PC-3 (cell line): ENCODE data around the gene GATA3.

Experiments
- CTCF ChIP-seq: fragments of 300-600 bp; sonication (generic); conservative IDR thresholded peaks from 2 replicates; pipeline ENCODE4 v1.5.1; 2017; ENCODE audit warnings: antibody characterized with exemption, low read depth, mild to moderate bottlenecking, low read length
- EZH2 ChIP-seq: fragments of 300-600 bp; sonication (generic); IDR thresholded peaks from one replicate; pipeline ENCODE4 v1.6.1; 2017; ENCODE audit warnings: antibody characterized with exemption, mild to moderate bottlenecking, low read length; ENCODE audit not compliant: unreplicated experiment
- EZH2phosphoT487 ChIP-seq: fragments of 300-600 bp; sonication (generic); IDR thresholded peaks from 2 replicates; pipeline ENCODE4 v1.6.1; 2018; ENCODE audit warnings: mild to moderate bottlenecking, antibody characterized with exemption, low read length, borderline replicate concordance

DNA sequence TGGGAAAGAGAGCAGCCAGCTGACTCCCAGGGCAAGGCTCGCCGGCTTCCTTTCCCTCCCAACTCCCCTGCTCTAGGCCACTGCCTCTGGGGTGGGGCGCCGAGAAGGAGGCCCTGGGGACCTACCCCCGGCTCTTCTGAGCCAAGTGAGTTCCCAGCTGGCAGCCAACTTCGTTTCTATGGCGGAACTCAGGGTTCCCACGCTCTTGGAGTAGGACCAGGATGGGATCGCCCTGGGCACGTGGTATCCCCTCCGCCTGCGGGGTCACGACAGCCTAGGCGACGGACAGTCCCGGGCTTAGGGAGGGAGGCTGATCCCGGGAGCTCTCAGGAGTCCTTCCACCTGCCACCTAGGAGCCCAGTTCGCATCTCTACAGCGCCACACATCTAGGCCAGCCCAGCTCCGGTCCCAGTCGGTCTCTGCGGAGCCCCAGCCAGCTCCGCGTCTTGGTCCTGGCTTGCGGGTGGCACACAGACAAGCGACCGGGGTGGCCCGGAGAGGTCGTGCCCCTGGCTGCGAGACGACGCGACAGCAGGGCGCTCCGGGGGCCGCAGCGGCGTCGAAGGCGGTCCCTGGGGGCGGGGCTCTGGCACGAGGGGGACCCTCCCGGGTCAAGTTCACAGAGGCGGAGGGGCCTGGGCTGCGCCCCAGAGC is 20.5 kb upstream of the GATA3 start:
- no peak for TF ChIP-seq CTCF
- TF ChIP-seq EZH2 = no peak
- no peak for TF ChIP-seq EZH2phosphoT487
